T-helper 2 cell (primary cell): ENCODE results near the gene KISS1R.

Experiments
- DNase-seq, 5 experiments: peaks; one replicate each; pipeline versions ENCODE4 v3.0.0 to v3.0.0-alpha.2; 2012 to 2022

The KISS1R gene

GRCh38 chr19:924553-925086 is 7.5 kb downstream of the KISS1R start:
- peak in 1 of 5 experiments; percentile 52 for DNase-seq

DNA sequence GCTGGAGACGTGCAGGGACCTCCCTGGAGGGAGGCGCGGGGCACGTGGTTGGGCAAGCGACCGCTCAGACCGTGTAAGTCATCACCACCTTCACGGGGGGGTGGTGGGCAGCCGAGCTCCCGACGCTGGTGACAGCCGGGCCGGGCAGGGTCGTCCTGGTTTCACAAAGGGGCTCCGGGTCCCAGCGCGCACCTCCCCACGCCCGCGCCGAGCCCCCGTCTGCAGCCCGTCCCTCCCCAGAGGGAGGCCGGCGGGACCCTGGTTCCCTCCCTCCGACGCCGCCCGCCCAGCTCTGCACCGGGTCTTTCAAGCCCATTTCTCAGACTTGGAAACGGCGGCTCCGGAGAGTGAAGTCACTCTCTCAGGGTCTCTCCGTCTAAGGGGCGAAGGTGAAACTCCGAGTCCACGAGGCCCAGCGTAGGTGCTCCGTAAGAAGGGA is 8.0 kb downstream of the KISS1R start:
- DNase-seq = peak in 2 of 5 experiments; percentile 16 to 84

GRCh38 chr19:925526-926322 is 8.6 kb downstream of the KISS1R start, which contains the start of gene ARID3A:
Gene ARID3A (plus strand): TSS chr19:926035. CDS start chr19:929529, 3,494 bp downstream.
- DNase-seq = peak; percentile 51 to 87 (median 66)

DNA sequence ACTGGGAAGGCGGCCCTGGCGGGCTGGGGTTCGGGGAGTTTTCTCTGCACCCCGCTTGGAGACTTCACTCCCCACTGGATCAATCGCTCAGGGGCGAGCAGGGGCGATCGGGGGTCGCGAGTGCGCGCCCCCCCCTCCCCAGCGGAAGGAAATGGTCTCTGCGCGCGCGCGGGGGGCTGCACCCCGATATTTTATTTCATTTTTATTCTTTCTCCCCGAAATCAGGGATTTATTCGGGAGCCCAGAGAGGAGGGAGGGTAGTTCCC is 9.1 kb downstream of the KISS1R start:
- DNase-seq = no peak

DNA sequence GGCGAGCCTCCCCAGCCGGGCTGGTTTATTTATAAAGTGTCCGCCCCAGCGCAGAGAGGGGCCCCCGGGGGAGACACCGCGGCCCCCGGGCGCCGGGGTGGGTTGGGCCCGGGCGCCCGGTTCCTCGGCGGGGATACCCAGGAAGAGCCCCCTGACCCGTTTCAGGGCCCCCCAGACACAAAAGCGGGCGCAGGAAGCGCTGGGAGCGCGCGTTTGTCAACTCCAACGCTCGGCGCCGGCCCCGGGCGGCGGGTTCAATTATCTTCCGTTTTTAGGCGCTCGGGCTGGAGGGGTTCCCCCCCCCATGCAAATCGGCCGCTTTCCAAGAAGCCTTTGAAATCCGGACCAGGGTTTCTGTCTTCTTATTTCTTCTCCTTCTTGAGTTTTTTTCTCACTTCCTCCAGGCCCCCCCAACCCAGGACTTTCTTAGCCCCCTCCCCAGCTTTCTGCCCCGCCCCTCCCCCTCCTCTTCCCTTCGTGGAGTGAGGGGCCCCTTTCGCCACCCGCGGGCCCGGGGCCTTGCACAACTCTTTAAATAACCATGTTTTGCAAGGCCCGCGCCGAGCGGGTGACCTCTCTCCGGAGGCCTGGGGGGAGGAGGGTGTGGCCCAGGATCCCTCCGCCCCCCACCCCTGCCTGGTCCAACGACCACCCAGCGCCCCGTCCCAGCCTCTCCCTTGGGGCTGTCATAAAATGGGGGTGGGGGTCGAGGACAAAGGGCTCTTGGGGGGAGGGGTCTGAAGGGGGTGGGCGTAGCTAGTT is 9.6 kb downstream of the KISS1R start:
- DNase-seq = peak in 1 of 5 experiments; percentile 44

- no peak for DNase-seq
Measured at GRCh38 chr19:927351-927779, 10.2 kb downstream of the KISS1R start.

DNA sequence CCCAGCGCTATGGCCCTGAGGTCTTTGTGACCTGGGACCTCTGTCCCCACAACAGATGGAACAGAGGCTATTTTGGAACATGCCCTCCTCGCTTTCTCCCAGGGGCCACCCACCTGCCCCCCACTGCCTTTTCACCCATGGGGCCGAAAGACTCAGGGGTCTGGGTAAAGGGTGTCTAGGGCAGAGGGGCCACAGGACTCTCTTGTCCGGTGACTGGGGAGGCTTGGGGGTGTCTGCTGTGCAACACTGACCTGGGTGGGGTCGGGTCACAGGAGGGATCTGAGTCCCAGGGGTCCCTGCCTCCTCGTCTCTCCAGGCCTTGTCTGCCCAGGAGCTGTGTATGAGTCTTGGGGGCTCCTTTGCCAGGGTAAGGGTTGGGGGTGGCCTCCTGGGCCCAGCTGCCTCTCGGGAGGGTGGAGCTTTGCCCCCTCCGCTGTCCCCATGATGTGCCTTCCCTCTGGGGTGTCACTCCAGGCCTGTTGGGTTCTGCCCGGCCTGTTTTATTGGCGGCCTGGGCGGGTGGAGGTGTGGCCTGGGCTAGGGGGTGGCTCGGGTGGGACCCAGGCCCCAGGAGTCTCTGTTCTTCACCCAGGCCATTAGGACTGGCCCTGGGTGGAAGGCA is 10.8 kb downstream of the KISS1R start:
- no peak for DNase-seq

DNA sequence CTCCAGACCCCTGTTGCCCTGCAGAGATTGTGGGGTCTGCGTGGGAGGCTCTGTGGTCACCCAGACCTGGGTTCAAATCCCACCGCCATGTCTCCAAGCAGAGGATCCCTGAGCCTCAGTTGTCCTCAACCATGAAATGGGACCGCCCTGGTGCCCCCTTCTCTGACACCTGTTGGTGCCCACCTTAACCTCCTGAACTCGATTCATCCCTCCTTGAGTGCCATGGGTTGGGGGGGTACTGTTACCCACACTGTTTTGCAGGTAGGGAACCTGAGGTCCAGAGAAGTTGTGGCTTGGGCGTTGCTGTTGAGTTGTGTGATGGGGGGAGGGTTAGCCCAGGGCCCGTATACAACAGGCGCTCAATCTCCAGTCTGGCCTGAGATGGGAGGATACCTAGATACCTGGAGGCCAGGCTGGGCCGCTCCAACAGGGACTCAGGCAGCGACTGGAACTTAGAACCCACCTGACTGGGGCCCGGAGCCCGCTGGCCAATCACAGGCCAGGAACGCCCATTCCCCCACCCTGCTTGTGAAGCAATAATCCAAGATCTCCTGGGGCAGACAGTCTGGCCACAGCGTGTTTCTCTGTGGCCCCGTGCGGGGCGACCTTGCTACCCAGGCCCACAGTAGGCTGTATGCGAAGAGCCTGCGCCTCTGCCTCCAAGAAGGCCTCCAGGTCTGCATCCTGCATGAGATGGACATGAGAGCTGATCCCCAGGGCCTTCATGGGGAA is 11.5 kb downstream of the KISS1R start:
- no peak for DNase-seq

GRCh38 chr19:929203-929890 is 12.2 kb downstream of the KISS1R start:
- no peak for DNase-seq

DNA sequence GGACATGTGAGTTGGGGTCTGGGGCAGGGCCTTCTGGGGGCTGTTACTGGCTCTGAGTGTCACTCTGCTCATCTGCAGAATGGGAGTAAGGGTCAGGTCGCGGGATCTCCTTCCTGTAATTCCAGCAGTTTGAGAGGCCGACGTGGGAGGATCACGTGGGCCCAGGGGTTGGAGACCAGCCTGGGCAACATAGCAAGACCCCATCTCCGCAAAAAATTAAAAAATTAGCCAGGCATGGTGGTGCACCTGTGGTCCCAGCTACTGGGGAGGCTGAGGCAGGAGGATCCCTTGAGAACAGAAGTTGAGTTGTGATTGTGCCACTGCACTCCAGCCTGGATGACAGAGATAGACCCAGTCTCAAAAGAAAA is 12.7 kb downstream of the KISS1R start:
- no peak for DNase-seq

GRCh38 chr19:931860-932647 is 14.9 kb downstream of the KISS1R start:
- no peak for DNase-seq

- peak in 1 of 5 experiments; percentile 34 for DNase-seq
Measured at GRCh38 chr19:932648-933552, 15.8 kb downstream of the KISS1R start.

GRCh38 chr19:933553-933882 is 16.4 kb downstream of the KISS1R start:
- no peak for DNase-seq

- no peak for DNase-seq
Measured at GRCh38 chr19:934197-934840, 17.2 kb downstream of the KISS1R start.

- DNase-seq = no peak
Measured at GRCh38 chr19:934865-935479, 17.8 kb downstream of the KISS1R start.

DNA sequence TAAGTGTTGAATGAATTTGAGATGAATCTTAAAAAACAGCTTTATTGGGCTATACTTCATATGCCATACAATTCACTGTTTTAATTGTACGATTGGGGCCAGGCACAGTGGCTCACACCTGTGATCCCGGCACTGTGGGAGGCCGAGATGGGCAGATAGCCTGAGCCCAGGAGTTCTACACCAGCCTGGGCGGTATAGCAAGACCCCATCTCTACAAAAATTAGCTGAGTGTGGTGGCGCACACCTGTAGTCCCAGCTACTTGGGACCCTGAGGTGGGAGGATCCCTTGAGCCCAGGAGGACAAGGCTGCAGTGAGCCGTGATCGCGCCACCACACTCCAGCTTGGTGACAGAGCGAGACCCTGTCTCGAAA is 19.0 kb downstream of the KISS1R start:
- DNase-seq = no peak

DNA sequence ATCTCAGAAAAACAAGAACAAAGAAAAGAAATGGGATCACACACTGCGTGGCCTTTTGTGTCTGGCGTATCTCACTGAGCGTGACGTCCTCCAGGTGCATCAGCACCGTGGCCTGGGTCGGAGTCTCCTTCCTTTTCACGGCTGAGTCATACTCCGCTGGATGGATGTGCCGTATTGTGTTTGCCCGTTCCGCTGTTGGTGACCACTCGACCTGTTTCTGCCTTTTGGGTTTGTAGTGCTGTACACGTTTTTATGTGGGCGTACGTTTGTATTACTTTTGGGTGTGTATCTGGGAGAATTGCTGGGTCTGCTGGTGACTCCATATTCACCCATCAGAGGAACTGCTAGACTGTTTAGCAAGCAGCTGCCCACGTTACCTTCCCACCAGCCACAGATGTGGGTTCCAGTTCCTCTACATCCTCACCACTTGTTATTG is 20.1 kb downstream of the KISS1R start:
- peak in 2 of 5 experiments; percentile 65 to 75 for DNase-seq

DNA sequence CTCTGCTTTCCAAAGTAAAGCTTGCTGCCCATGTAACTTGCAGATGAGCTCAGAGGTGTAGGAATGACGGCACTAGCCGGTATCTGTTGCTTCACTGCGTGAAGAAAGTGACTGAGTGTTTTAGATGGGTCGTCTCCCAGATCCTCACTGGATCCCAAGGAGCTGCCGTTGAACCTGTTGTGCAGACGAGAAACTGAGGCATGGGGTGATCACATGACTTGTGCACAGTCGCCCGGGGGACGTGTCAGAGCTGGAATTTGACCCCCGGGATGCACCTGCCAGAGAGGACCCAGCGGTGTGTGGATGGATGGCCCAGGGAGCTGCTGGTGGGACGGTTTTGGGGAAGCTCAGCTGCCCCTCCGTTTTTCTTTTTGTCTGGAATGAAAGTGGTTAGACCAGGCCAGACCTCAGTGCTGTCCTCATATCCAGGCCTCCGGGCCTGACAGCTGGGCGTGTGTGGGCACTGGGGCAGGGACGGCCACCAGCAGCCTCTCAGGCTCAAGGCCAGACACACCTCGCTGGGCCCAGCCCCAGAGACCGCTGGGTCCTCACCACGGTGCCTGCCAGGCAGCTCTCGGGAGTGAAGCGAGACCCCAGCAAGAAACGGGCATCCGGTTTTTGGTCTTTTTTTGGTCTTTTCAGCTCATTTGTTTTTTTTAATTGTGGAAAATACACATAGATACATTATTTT is 21.2 kb downstream of the KISS1R start:
- no peak for DNase-seq

GRCh38 chr19:939439-939838 is 22.3 kb downstream of the KISS1R start:
- no peak for DNase-seq
